Left lung (tissue), 10 donors: ENCODE results near the gene MRTFB. TPM values are rescaled to one million over a fixed set of nuclear protein-coding genes. Genes with fewer than 3 reads are reported as not detected.

ENCODE experiments used
- ATAC-seq: fragments of 200-7000 bp; cut with Tn5 transposase; one replicate; pipeline ENCODE4 v1.9.1; 2020; ENCODE audit warnings: moderate library complexity
- DNase-seq, 4 donors: peaks; one replicate each; pipeline ENCODE4 v3.0.0-alpha.2; 2013 to 2020
- H3K27ac ChIP-seq, 2 donors: fragments of 200-600 bp; sonication (generic) in 1 of 2; one replicate each; pipeline versions ENCODE4 v1.5.0 to v1.8.0; 2020 to 2021
- H3K27me3 ChIP-seq, 2 donors: fragments of 200-600 bp; sonication (generic) in 1 of 2; one replicate each; pipeline versions ENCODE4 v1.5.0 to v1.8.0; 2020 to 2021
- H3K36me3 ChIP-seq, 2 donors: fragments of 200-600 bp; sonication (generic) in 1 of 2; one replicate each; pipeline versions ENCODE4 v1.5.0 to v1.8.0; 2020 to 2021
- H3K4me1 ChIP-seq, 2 donors: fragments of 200-600 bp; one replicate each; pipeline ENCODE4 v1.8.0; 2021
- H3K4me3 ChIP-seq, 2 donors: fragments of 200-600 bp; sonication (generic) in 1 of 2; one replicate each; pipeline versions ENCODE4 v1.5.0 to v1.8.0; 2020 to 2021; ENCODE audit warnings: mild to moderate bottlenecking in 1 of 2
- H3K9me3 ChIP-seq, 2 donors: fragments of 200-600 bp; sonication (generic) in 1 of 2; one replicate each; pipeline versions ENCODE4 v1.5.0 to v1.8.0; 2020 to 2021
- CTCF ChIP-seq, 2 donors: fragments of 200-600 bp; sonication (generic) in 1 of 2; IDR thresholded peaks; one replicate each; pipeline versions ENCODE4 v1.5.0 to v1.8.0; 2021; ENCODE audit warnings: antibody characterized with exemption in 2 of 2
- intact Hi-C, 2 donors: fragments of 100-400 bp; cut with DNase I; formaldehyde crosslinking; loops; one replicate each; pipeline versions ENCODE4 v1.11.2 to v1.14.2; 2022
- polyA plus RNA-seq, 6 donors: library from polyadenylated mRNA; unstranded; fragments of 120-200 nt; gene quantifications; one replicate each; pipeline ENCODE4 v1.2.1, GENCODE V29; 2013; ENCODE audit not compliant: insufficient read length in 6 of 6
- total RNA-seq, 2 donors: library from RNA; stranded (reverse); fragmentation: NEBNext Ultra II Directional; extraction: Animal tissue kit (Norgen Biotek cat#: 25700); gene quantifications; one replicate each; pipeline ENCODE4 v1.2.1, GENCODE V29; 2021
- donor health status: DM: no; HTN: yes; CAD: no.
- donor health status: DM: no; HTN: no; CAD: no.

MRTFB gene
- total and polyA plus RNA-seq, 8 donors: 34.4 to 48.9 (median 36.7) TPM

GRCh38 chr16:14140923-14141322 lies 69.8 kb downstream of the MRTFB start:
- no peaks in the 10 kb centered on the region for H3K4me1 ChIP-seq
- ATAC-seq (peak; percentile 23), DNase-seq (no peak)
- no peaks in the 10 kb centered on the region for H3K36me3 ChIP-seq
- TF ChIP-seq CTCF (IDR thresholded peaks at IDR 0.05): no peak
- no peak overlapping the region for H3K4me3 ChIP-seq
- H3K27me3 ChIP-seq: no peaks in the 10 kb centered on the region
- intact Hi-C loops: no loop called here
- peaks cover 0 to 4% of the 10 kb centered on the region in 2 donors for H3K9me3 ChIP-seq
- H3K27ac ChIP-seq: no peak overlapping the region

- ATAC-seq: no peak
- H3K27ac ChIP-seq: no peak overlapping the region
Observed at GRCh38 chr16:14146445-14146844, 75.3 kb downstream of the MRTFB start.

GRCh38 chr16:14148016-14148415 lies 76.9 kb downstream of the MRTFB start:
- Histone ChIP-seq H3K4me3 (no peak overlapping the region), H3K27me3 (no peaks in the 10 kb centered on the region), H3K4me1 (peaks cover 0 to 9% of the 10 kb centered on the region in 2 donors), H3K27ac (peak overlapping the region; percentile 15 to 46), H3K9me3 (no peaks in the 10 kb centered on the region), H3K36me3 (no peaks in the 10 kb centered on the region)
- intact Hi-C loops: no loop called here
- DNase-seq: no peak
- no peak for TF ChIP-seq CTCF (IDR thresholded peaks at IDR 0.05)
- peak; percentile 90 for ATAC-seq

More at GRCh38 chr16:14146445-14146844, 75.3 kb downstream of the MRTFB start:
- Histone ChIP-seq H3K9me3 (no peaks in the 10 kb centered on the region), H3K4me3 (no peak overlapping the region), H3K36me3 (no peaks in the 10 kb centered on the region), H3K27me3 (no peaks in the 10 kb centered on the region), H3K4me1 (peaks cover 0 to 9% of the 10 kb centered on the region in 2 donors)
- intact Hi-C loops: no loop called here
- DNase-seq: no peak
- no peak for TF ChIP-seq CTCF (IDR thresholded peaks at IDR 0.05)

- no peaks in the 10 kb centered on the region for H3K27me3 ChIP-seq
- H3K4me1 ChIP-seq: peaks cover 0 to 9% of the 10 kb centered on the region in 2 donors
- no peak for DNase-seq
- H3K4me3 ChIP-seq: no peak overlapping the region
- TF ChIP-seq CTCF (IDR thresholded peaks at IDR 0.05): no peak
- intact Hi-C loops: no loop called here
- peak; percentile 54 for ATAC-seq
- no peaks in the 10 kb centered on the region for H3K36me3 ChIP-seq
- no peaks in the 10 kb centered on the region for H3K9me3 ChIP-seq
- peak overlapping the region; percentile 15 to 46 for H3K27ac ChIP-seq
Observed at GRCh38 chr16:14148569-14148968, 77.5 kb downstream of the MRTFB start.

GRCh38 chr16:14150796-14151195 lies 79.7 kb downstream of the MRTFB start:
- H3K4me3 ChIP-seq: no peak overlapping the region
- peaks cover 0 to 9% of the 10 kb centered on the region in 2 donors for H3K4me1 ChIP-seq
- H3K27ac ChIP-seq: no peak overlapping the region
- intact Hi-C loops: no loop called here
- DNase-seq: no peak
- no peaks in the 10 kb centered on the region for H3K36me3 ChIP-seq
- no peak for ATAC-seq
- H3K27me3 ChIP-seq: no peaks in the 10 kb centered on the region
- H3K9me3 ChIP-seq: no peaks in the 10 kb centered on the region
- no peak for TF ChIP-seq CTCF (IDR thresholded peaks at IDR 0.05)
